Measurements from ENCODE around the gene ADAMTS12. TPM values are rescaled to one million over a fixed set of nuclear protein-coding genes. Genes with fewer than 3 reads are reported as not detected.

ADAMTS12 gene
- total and polyA plus RNA-seq, 4 donors = 0.49 to 6.4 (median 2.3) TPM

GRCh38 chr5:33611877-33612276 is 279.9 kb downstream of the ADAMTS12 start:
- Histone ChIP-seq H3K27ac (ENCODE audit: low read depth in 1 of 2, low read length in 2 of 2) (no peak overlapping the region), H3K27me3 (ENCODE audit: control insufficient read depth in 4 of 4, insufficient read depth in 4 of 4, low read length in 3 of 4) (no peaks in the 10 kb centered on the region), H3K9ac (ENCODE audit: low read depth in 1 of 2, low read length in 2 of 2) (no peak overlapping the region), H3K4me3 (ENCODE audit: low read depth in 1 of 3, low read length in 3 of 3) (no peak overlapping the region), H3K9me3 (ENCODE audit: control insufficient read depth in 4 of 4, low read length in 3 of 4) (no peaks in the 10 kb centered on the region), H3K36me3 (ENCODE audit: control insufficient read depth in 4 of 4, insufficient read depth in 3 of 4, low read depth in 1 of 4, low read length in 3 of 4) (no peaks in the 10 kb centered on the region), H3K4me1 (ENCODE audit: control insufficient read depth in 4 of 4, insufficient read depth in 4 of 4, low read length in 3 of 4) (no peaks in the 10 kb centered on the region)
- 59% methylated on average over 1 of the region's 1 CpG for WGBS
- no peak for DNase-seq (ENCODE audit: low spot score)
- TF ChIP-seq FOXA2 (IDR thresholded peaks at IDR 0.05) (no peak), GABPA (IDR thresholded peaks at IDR 0.05 in 1 of 2, conservative IDR thresholded peaks at IDR 0.05 in 1 of 2) (no peak), CTCF (IDR thresholded peaks at IDR 0.05; ENCODE audit: low read depth, low read length, missing input control) (no peak), YY1 (IDR thresholded peaks at IDR 0.05) (no peak), NR2F2 (IDR thresholded peaks at IDR 0.05) (no peak), ZBTB33 (IDR thresholded peaks at IDR 0.05) (no peak), FOXA1 (IDR thresholded peaks at IDR 0.05) (no peak), ATF3 (IDR thresholded peaks at IDR 0.05) (no peak), SP1 (IDR thresholded peaks at IDR 0.05) (no peak), RXRA (IDR thresholded peaks at IDR 0.05) (no peak), REST (IDR thresholded peaks at IDR 0.05) (no peak), HNF4G (IDR thresholded peaks at IDR 0.05) (no peak), EGR1 (IDR thresholded peaks at IDR 0.05; ENCODE audit: low read depth in 2 of 2) (no peak), HNF4A (conservative IDR thresholded peaks at IDR 0.05) (no peak), JUND (IDR thresholded peaks at IDR 0.05) (no peak), MAX (IDR thresholded peaks at IDR 0.05) (no peak), RAD21 (IDR thresholded peaks at IDR 0.05) (no peak), TAF1 (conservative IDR thresholded peaks at IDR 0.05) (no peak)

All from liver (tissue), 9 donors.